ENCODE measurements around the gene MYO16. TPM values are rescaled to one million over a fixed set of nuclear protein-coding genes. Genes with fewer than 3 reads are reported as not detected.
"Not testable (repeated sequence)": the region's sequence is repeated elsewhere in the genome, so short reads cannot be mapped to it uniquely, and the experiment has no call there.

MYO16 gene
- total RNA-seq, 1 donor from 2014 or later = 1.2 TPM

- no peak for ATAC-seq (ENCODE audit: poor library complexity)
- DNase-seq = no peak
- intact Hi-C loops (cut with DNase I) = no loop called here
These were observed 355.0 kb downstream of the MYO16 start for GRCh38 chr13:108984251-108984920.

- no peak for DNase-seq
- intact Hi-C loops (cut with DNase I) = no loop called here
- ATAC-seq (ENCODE audit: poor library complexity) = no peak
These were observed 355.8 kb downstream of the MYO16 start for GRCh38 chr13:108985166-108985565.

DNA sequence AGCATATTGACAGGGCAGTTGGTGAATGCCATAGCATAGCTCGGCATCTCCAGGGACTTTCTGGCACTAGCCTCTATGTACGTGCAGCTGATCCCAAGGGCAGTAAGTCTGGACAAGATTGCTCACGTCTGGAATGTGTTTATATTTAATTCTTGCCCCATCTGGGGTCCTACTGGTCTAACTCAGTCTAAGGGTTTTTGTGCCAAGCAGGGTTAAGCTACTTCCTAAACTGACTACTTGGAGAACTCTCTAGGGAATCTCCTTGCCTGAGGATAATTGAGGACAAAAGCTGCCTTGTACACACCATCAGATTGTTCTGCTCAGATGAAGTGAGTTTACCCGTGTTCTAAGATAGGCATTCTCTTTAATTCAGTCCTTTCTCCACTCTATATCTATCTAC, 358.1 kb downstream of the MYO16 start:
- ATAC-seq (ENCODE audit: poor library complexity) = no peak
- DNase-seq = no peak
- intact Hi-C loops (cut with DNase I) = no loop called here

- no peak for DNase-seq
- intact Hi-C loops (cut with DNase I) = no loop called here
- no peak for ATAC-seq (ENCODE audit: poor library complexity)
These were observed 358.5 kb downstream of the MYO16 start for GRCh38 chr13:108987944-108988343.

DNA sequence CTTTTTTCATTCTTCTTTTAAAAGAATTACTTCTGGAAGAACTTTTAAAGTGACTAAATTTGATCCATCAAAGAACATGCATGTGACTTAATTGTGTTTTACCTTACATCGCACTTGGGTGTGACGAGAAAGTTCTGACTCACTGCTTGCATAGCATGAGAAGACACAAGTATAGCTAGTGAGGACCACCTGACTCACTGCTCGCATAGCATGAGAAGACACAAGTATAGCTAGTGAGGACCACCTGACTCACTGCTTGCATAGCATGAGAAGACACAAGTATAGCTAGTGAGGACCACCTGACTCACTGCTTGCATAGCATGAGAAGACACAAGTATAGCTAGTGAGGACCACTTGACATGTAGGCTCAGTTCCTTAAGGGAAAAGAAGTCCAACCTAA, 362.0 kb downstream of the MYO16 start:
- ATAC-seq (ENCODE audit: poor library complexity); intact Hi-C loops (cut with DNase I); DNase-seq: not testable (repeated sequence)

- ATAC-seq (ENCODE audit: poor library complexity) = no peak
- intact Hi-C loops (cut with DNase I) = no loop called here
- DNase-seq = no peak
These were observed 363.9 kb downstream of the MYO16 start for GRCh38 chr13:108993346-108993745.

GRCh38 chr13:108996430-108996829, 367.0 kb downstream of the MYO16 start:
- DNase-seq (no peak), ATAC-seq (ENCODE audit: poor library complexity) (no peak)
- intact Hi-C loops (cut with DNase I) = no loop called here

DNA sequence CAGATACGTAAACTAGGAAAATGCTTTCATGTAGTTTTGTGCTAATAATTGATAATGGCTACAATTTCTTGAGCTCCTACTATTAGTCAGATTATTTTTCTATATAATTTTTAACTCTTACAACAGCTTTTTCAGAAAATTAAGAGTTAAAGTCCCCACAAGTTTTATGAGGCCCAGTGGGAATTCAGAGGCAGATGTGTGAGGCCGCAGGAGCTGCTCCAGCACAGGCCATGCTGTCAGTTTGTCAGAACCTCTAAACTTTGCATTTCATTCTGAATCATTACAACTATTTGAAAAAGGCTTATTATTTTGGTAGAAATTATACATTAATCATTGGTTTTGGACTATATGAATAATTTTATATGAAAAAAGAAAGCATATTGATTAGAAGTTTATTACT, 370.8 kb downstream of the MYO16 start:
- no peak for DNase-seq
- intact Hi-C loops (cut with DNase I) = no loop called here
- ATAC-seq (ENCODE audit: poor library complexity) = no peak

DNA sequence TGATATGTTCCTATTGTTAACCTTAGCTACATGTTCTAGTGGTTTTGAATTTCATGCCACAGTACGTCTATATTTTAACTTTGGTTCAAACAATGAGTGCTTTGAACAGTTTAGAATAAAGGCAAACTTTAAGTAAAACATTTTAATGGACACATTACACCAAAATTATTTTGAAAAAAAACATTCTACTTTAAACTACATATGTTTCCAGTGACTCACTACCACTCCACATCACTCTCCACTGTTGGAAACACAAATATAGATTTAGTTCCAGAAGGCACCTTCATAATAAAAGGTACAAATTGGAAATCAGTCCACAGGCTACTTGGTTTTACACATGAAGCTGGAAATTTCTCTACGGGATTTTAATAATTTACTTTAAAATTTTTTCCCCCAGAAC, 373.5 kb downstream of the MYO16 start:
- intact Hi-C loops (cut with DNase I) = no loop called here

DNA sequence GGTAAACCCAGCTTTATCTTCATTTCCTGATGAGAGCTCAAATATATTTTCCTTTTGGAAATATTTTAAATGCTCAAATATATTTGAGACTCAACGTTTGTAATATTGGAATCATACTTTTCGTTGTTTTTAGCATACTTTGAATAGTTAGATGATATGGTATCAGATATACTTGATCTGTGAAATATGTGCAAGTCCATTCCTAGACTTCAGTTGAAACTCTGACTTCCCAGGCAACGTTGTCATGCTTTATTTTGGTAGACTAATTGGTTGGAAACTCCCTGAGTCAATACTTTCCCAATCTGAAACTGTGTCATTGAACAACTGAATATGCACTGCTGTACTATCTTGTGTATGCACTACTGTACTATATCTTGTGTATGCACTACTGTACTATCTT, 378.5 kb downstream of the MYO16 start:
- no peak for ATAC-seq (ENCODE audit: poor library complexity)
- no peak for DNase-seq
- intact Hi-C loops (cut with DNase I) = no loop called here

More for the DNA sequence above, 373.5 kb downstream of the MYO16 start:
- ATAC-seq (ENCODE audit: poor library complexity) (no peak), DNase-seq (no peak)

- no peak for ATAC-seq (ENCODE audit: poor library complexity)
- no peak for DNase-seq
- intact Hi-C loops (cut with DNase I) = no loop called here
These were observed 380.3 kb downstream of the MYO16 start for GRCh38 chr13:109009756-109010155.

- ATAC-seq (ENCODE audit: poor library complexity) (no peak), DNase-seq (no peak)
- intact Hi-C loops (cut with DNase I) = no loop called here
These were observed 381.5 kb downstream of the MYO16 start for GRCh38 chr13:109010912-109011311.

DNA sequence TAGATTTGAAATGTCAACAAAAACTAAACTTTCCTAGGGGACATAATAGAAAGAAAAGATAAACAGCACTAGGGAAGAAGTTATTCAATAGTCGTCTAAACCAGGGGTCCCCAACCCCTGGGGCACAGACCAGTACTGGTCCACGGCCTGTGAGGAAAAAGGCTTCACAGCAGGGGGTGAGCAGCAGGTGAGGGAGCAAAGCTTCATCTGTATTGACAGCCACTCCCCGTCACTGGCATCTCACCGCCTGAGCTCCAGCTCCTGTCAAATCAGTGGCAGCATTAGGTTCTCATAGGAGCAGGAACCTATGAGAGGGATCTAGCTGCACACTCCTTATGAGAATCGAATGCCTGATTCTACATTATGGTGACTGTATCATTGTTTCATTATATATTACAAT, 382.7 kb downstream of the MYO16 start:
- intact Hi-C loops (cut with DNase I) = no loop called here
- no peak for ATAC-seq (ENCODE audit: poor library complexity)

DNA sequence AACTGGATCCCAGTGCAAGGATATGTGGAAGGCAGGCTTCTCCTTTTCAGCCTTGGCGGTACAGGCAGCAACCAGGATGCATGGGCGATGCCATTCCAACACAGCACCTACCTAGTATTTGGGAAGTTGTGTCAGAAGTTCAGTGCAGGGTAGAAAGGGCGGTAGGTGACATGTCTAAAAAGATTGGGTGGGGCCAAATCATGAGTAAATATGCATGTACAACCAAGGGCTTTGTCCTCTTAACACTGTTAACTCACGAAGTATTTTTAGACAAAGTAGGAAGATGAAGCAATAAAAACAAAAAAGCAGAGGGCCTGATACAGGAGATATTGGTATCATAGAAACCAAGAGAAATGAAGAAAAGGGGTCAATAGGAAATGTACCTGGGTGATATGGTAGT, 392.1 kb downstream of the MYO16 start:
- no peak for DNase-seq
- intact Hi-C loops (cut with DNase I) = no loop called here
- no peak for ATAC-seq (ENCODE audit: poor library complexity)

More for the DNA sequence above, 382.7 kb downstream of the MYO16 start:
- DNase-seq = no peak

- ATAC-seq (ENCODE audit: poor library complexity) = no peak
- intact Hi-C loops (cut with DNase I) = no loop called here
- no peak for DNase-seq
These were observed 395.2 kb downstream of the MYO16 start for GRCh38 chr13:109024611-109025010.

DNA sequence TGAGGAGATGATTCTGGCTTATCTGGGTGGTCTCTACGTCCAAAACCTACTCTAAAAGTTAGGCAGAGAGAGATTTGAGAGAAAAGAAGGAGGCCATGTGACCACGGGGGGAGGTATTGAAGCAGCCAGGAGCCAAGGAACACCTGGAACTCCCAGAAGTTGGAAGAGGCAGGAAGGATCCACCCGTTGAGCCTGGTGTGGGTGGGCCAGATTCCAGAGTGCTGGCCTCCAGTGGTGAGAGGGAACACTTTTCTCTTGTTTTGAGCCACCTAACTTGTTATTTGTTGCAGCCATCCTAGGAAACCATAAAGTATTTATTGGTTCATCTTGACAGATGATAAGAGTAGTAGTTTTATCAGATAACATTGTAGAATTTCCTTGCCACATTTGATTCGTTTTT, 396.9 kb downstream of the MYO16 start:
- intact Hi-C loops (cut with DNase I) = no loop called here
- ATAC-seq (ENCODE audit: poor library complexity) = no peak

DNA sequence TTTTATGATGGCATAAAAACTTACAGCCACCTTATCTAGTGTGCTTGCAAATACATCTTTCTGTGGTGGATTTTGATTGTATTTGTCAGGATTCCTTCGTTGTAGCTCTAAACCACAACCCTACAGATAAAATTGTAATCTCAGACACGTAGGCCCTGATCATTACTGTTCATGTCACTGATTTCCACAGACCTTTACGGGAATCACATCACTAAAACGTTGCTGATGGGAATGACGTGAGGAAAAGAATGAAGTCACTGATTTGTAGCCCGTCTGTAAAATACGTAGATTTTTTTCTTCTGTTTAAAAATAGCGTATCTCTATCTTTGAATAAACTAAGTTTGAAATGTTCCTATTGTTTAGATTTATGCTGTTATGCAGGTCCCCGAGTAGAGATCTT, 399.2 kb downstream of the MYO16 start:
- ATAC-seq (ENCODE audit: poor library complexity) (no peak), DNase-seq (no peak)
- intact Hi-C loops (cut with DNase I) = no loop called here

More for the DNA sequence above, 396.9 kb downstream of the MYO16 start:
- no peak for DNase-seq

GRCh38 chr13:109033090-109033489, 403.7 kb downstream of the MYO16 start:
- no peak for ATAC-seq (ENCODE audit: poor library complexity)
- no peak for DNase-seq
- intact Hi-C loops (cut with DNase I) = no loop called here

GRCh38 chr13:109036078-109036780, 406.8 kb downstream of the MYO16 start:
- intact Hi-C loops (cut with DNase I) = no loop called here
- no peak for DNase-seq
- no peak for ATAC-seq (ENCODE audit: poor library complexity)

DNA sequence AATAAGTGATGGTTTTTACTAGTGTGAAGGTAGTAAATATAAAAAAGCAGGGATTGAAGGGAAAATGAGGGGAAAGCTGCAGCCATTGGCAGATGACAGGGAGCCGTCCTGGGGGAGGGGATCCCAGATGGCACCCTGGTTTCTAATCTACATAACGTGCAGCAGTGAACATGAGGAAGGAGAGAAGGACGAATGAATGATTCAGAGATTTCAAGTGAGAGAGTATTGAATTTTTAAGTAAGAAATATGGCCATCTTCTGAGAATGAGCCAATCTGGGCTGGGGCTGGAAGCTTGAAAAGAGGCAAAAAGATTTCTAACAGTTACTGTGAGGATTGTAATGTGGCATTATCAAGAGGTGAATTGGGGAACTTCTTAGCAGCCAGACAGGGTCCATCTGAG, 414.2 kb downstream of the MYO16 start:
- no peak for ATAC-seq (ENCODE audit: poor library complexity)
- intact Hi-C loops (cut with DNase I) = no loop called here
- no peak for DNase-seq

DNA sequence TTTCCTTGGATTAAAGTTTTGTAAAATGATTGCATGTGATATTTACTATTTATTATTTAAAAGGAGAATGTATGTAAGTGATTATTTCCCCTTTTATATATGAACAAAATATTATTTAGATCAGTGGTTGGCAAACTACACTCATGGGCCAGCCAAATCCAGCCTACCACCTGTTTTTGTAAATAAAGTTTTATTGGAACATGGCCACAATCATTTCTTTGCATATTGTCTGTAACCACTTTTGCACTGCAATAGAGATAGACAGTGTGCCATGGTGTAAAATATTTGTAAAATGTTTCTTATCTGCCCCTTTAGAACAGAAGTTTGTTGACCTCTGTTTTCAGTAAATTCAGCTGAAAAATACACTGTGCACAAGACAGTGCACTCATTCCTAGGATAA, 426.4 kb downstream of the MYO16 start:
- DNase-seq (no peak), ATAC-seq (ENCODE audit: poor library complexity) (no peak)
- intact Hi-C loops (cut with DNase I) = no loop called here
